ENCODE measurements around the gene RLN3.

DNA sequence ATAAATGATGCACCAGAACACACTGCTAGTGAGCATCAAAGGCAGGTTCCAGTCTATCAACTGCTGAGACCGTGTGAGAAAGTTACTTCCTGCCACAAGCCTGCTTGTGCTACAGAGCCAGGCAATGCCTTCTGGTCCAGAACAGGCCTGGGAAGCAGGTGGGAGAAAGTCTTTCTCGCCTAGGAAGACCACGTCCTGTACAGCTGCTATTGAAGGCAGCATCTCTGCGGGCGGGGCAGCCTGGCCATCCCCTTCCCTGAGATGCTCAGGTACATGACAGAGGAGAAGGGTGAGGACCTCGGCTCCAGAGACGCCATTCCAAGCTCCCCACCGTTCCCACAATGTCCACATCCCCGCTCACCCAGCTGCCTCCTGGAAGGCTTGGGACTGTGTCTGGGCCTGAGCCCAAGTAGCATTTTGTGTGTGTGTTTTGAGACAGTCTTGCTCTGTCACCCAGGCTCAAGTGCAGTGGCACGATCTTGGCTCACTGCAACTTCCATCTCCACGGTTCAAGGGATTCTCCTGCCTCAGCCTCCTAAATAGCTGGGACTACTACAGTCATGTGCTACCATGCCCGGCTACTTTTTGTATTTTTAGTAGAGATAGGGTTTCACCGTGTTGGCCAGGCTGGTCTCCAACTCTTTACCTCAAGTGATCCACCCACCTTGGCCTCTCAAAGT, 25.2 kb upstream of the RLN3 start:
- no peak for TF ChIP-seq EZH2 (IDR thresholded peaks at IDR 0.05; ENCODE audit: low read length, missing control alignments)
- TF ChIP-seq, protein P1, sequence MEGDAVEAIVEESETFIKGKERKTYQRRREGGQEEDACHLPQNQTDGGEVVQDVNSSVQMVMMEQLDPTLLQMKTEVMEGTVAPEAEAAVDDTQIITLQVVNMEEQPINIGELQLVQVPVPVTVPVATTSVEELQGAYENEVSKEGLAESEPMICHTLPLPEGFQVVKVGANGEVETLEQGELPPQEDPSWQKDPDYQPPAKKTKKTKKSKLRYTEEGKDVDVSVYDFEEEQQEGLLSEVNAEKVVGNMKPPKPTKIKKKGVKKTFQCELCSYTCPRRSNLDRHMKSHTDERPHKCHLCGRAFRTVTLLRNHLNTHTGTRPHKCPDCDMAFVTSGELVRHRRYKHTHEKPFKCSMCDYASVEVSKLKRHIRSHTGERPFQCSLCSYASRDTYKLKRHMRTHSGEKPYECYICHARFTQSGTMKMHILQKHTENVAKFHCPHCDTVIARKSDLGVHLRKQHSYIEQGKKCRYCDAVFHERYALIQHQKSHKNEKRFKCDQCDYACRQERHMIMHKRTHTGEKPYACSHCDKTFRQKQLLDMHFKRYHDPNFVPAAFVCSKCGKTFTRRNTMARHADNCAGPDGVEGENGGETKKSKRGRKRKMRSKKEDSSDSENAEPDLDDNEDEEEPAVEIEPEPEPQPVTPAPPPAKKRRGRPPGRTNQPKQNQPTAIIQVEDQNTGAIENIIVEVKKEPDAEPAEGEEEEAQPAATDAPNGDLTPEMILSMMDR (conservative IDR thresholded peaks at IDR 0.05 in 1 of 2, IDR thresholded peaks at IDR 0.05 in 1 of 2; ENCODE audit: low read depth in 1 of 2, low read length in 2 of 2): no peak
